RWPE2 (cell line): ENCODE measurements around the gene KIF1B.
"Not testable (repeated sequence)": the region's sequence is repeated elsewhere in the genome, so short reads cannot be mapped to it uniquely, and the experiment has no call there.

Experiments
- ATAC-seq: fragments of 200-7000 bp; cut with Tn5 transposase; 3 replicates; pipeline ENCODE4 v1.9.1; 2021; ENCODE audit warnings: low read depth
- DNase-seq: peaks from one replicate; pipeline ENCODE4 v3.0.0-alpha.2; 2020; ENCODE audit warnings: low spot score
- H3K27ac ChIP-seq: fragments of 450-650 bp; 2 replicates; pipeline ENCODE4 v1.5.1; 2017; ENCODE audit warnings: mild to moderate bottlenecking; ENCODE audit not compliant: poor library complexity, severe bottlenecking
- H3K27me3 ChIP-seq: fragments of 250-450 bp; sonication (Bioruptor Pico); 2 replicates; pipeline ENCODE4 v1.5.1; 2021; ENCODE audit warnings: mild to moderate bottlenecking, moderate library complexity; ENCODE audit not compliant: insufficient read depth, poor library complexity, severe bottlenecking
- H3K36me3 ChIP-seq: fragments of 250-450 bp; sonication (Bioruptor Pico); 2 replicates; pipeline ENCODE4 v1.5.1; 2020; ENCODE audit warnings: low read depth, mild to moderate bottlenecking, moderate library complexity
- H3K4me1 ChIP-seq: fragments of 250-450 bp; sonication (Bioruptor Pico); 2 replicates; pipeline ENCODE4 v1.5.1; 2021; ENCODE audit warnings: mild to moderate bottlenecking, moderate library complexity; ENCODE audit not compliant: insufficient read depth, poor library complexity, severe bottlenecking
- H3K4me3 ChIP-seq: fragments of 250-450 bp; sonication (Bioruptor Pico); 2 replicates; pipeline ENCODE4 v1.5.1; 2021; ENCODE audit warnings: mild to moderate bottlenecking, moderate library complexity; ENCODE audit not compliant: severe bottlenecking
- H3K9me3 ChIP-seq: fragments of 250-450 bp; sonication (Bioruptor Pico); 2 replicates; pipeline ENCODE4 v1.5.1; 2021; ENCODE audit warnings: mild to moderate bottlenecking, moderate library complexity; ENCODE audit not compliant: severe bottlenecking
- CTCF ChIP-seq: fragments of 450-650 bp; IDR thresholded peaks from one replicate; pipeline ENCODE4 v1.5.1; 2017; ENCODE audit warnings: mild to moderate bottlenecking, moderate library complexity; ENCODE audit not compliant: poor library complexity, severe bottlenecking

The KIF1B gene

GRCh38 chr1:10204003-10204642 is 6.2 kb upstream of the KIF1B start:
- no peak overlapping the region for H3K4me3 ChIP-seq
- no peak for ATAC-seq

GRCh38 chr1:10205206-10205605 is 5.2 kb upstream of the KIF1B start:
- H3K4me1 ChIP-seq, H3K36me3 ChIP-seq, H3K27me3 ChIP-seq, DNase-seq, H3K9me3 ChIP-seq, H3K4me3 ChIP-seq, H3K27ac ChIP-seq, ATAC-seq: not testable (repeated sequence)

More at GRCh38 chr1:10204003-10204642, 6.2 kb upstream of the KIF1B start:
- H3K27me3 ChIP-seq = no peaks in the 10 kb centered on the region
- DNase-seq = no peak
- H3K4me1 ChIP-seq = no peaks in the 10 kb centered on the region
- H3K36me3 ChIP-seq = no peaks in the 10 kb centered on the region
- TF ChIP-seq CTCF = no peak
- H3K27ac ChIP-seq = no peak overlapping the region
- H3K9me3 ChIP-seq = no peaks in the 10 kb centered on the region

- H3K36me3 ChIP-seq = no peaks in the 10 kb centered on the region
- no peak for ATAC-seq
- DNase-seq = no peak
- H3K9me3 ChIP-seq = no peaks in the 10 kb centered on the region
- H3K27me3 ChIP-seq = no peaks in the 10 kb centered on the region
- H3K4me3 ChIP-seq = no peak overlapping the region
- no peaks in the 10 kb centered on the region for H3K4me1 ChIP-seq
- no peak overlapping the region for H3K27ac ChIP-seq
- TF ChIP-seq CTCF = no peak
Measured at GRCh38 chr1:10207810-10208209, 2.6 kb upstream of the KIF1B start.

GRCh38 chr1:10208537-10208936 is 1.8 kb upstream of the KIF1B start:
- DNase-seq = no peak
- no peak for TF ChIP-seq CTCF

GRCh38 chr1:10209590-10209904 is 823 bp upstream of the KIF1B start:
- no peak for DNase-seq
- ATAC-seq = no peak

More at GRCh38 chr1:10208537-10208936, 1.8 kb upstream of the KIF1B start:
- H3K9me3 ChIP-seq = no peaks in the 10 kb centered on the region
- no peak for ATAC-seq
- no peak overlapping the region for H3K4me3 ChIP-seq
- no peaks in the 10 kb centered on the region for H3K27me3 ChIP-seq
- H3K36me3 ChIP-seq = no peaks in the 10 kb centered on the region
- no peaks in the 10 kb centered on the region for H3K4me1 ChIP-seq
- no peak overlapping the region for H3K27ac ChIP-seq

More at GRCh38 chr1:10209590-10209904, 823 bp upstream of the KIF1B start:
- Histone ChIP-seq H3K4me3 (peak overlapping the region; percentile 83), H3K27ac (peak overlapping the region; percentile 85), H3K36me3 (no peaks in the 10 kb centered on the region), H3K9me3 (no peaks in the 10 kb centered on the region), H3K4me1 (no peaks in the 10 kb centered on the region), H3K27me3 (no peaks in the 10 kb centered on the region)
- no peak for TF ChIP-seq CTCF
